ENCODE data around the gene DNAJC16.

The DNAJC16 gene

DNA sequence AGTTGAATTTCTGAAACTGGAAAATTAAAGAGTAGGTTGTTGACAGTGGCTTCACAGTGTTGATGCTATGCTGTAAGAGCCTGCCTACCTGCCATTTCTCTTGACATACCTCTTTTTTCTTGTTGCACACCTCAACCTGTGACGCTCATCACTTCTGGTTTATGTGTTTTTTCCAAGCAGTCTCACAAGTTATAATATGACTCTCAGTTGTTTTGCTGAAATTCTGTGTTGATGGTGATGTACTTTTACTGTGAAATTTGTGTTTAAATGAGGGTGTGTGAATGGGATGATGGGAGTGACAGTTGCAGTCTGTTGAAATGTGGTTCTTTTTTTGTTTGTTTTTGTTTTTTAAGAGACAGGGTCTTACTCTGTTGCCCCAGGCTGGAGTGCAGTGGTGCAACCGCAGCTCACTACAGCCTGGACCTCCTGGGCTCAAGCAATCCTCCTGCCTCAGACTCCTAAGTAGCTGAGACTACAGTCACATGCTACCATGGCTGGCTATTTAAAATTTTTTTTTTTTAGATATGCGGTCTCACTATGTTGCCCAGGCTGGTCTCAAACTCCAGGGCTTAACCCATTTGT, 97.6 kb downstream of the DNAJC16 start:
- Histone ChIP-seq H3K27me3 (ENCODE audit: control insufficient read depth in 1 of 2, insufficient read depth in 2 of 2, low read length in 2 of 2) (no peaks in the 10 kb centered on the region), H3K4me3 (ENCODE audit: low read length in 2 of 2) (no peak overlapping the region), H3K4me1 (ENCODE audit: control insufficient read depth, insufficient read depth, low read length) (peaks cover 9% of the 10 kb centered on the region), H3K9me3 (ENCODE audit: control insufficient read depth in 2 of 2, low read length in 2 of 2) (no peaks in the 10 kb centered on the region), H3K9ac (ENCODE audit: low read length in 2 of 2) (no peak overlapping the region), H3K36me3 (ENCODE audit: control insufficient read depth in 2 of 2, insufficient read depth in 2 of 2, low read length in 2 of 2) (peaks cover 4 to 8% of the 10 kb centered on the region in 2 donors), H3K27ac (ENCODE audit: low read length) (no peak overlapping the region)

GRCh38 chr1:15625056-15625917, 98.6 kb downstream of the DNAJC16 start:
- H3K4me3 ChIP-seq (ENCODE audit: low read length in 2 of 2) = no peak overlapping the region
- H3K9ac ChIP-seq (ENCODE audit: low read length in 2 of 2) = no peak overlapping the region
- no peaks in the 10 kb centered on the region for H3K9me3 ChIP-seq (ENCODE audit: control insufficient read depth in 2 of 2, low read length in 2 of 2)
- no peaks in the 10 kb centered on the region for H3K27me3 ChIP-seq (ENCODE audit: control insufficient read depth in 1 of 2, insufficient read depth in 2 of 2, low read length in 2 of 2)
- peaks cover 5% of the 10 kb centered on the region for H3K4me1 ChIP-seq (ENCODE audit: control insufficient read depth, insufficient read depth, low read length)
- no peak overlapping the region for H3K27ac ChIP-seq (ENCODE audit: low read length)
- H3K36me3 ChIP-seq (ENCODE audit: control insufficient read depth in 2 of 2, insufficient read depth in 2 of 2, low read length in 2 of 2) = peaks cover 7 to 12% of the 10 kb centered on the region in 2 donors
